K562 (cell line): Measurements from ENCODE around the gene TECTA. TPM values are rescaled to one million over a fixed set of nuclear protein-coding genes. Genes with fewer than 3 reads are reported as not detected.

ENCODE experiments used
- MYBL2 ChIP-seq, 2 experiments: fragments of 450-650 bp in 1 of 2; sonication (generic) in 1 of 2; formaldehyde crosslinking in 1 of 2; IDR thresholded peaks; 2 replicates each; pipeline versions ENCODE4 v1.6.1 to v1.8.1; 2017 to 2022; ENCODE audit warnings: borderline replicate concordance in 1 of 2, inconsistent platforms in 1 of 2, low read depth in 1 of 2, mild to moderate bottlenecking in 1 of 2, missing genetic modification reagents in 1 of 2, moderate library complexity in 1 of 2
- POU5F1 ChIP-seq: fragments of 150-350 bp; IDR thresholded peaks from 2 replicates; pipeline ENCODE4 v1.6.1; 2014; ENCODE audit warnings: borderline replicate concordance, low read length, low read depth, mild to moderate bottlenecking; ENCODE audit not compliant: partially characterized antibody
- RFX7 ChIP-seq: fragments of 250-450 bp; sonication (Bioruptor Pico); IDR thresholded peaks from 2 replicates; pipeline ENCODE4 v1.5.1; 2021; ENCODE audit warnings: mild to moderate bottlenecking
- ZNF23 ChIP-seq: fragments of 250-450 bp; sonication (Bioruptor Pico); IDR thresholded peaks from 2 replicates; pipeline ENCODE4 v1.4.0; 2020; ENCODE audit warnings: mild to moderate bottlenecking
- ZNF311 ChIP-seq: fragments of 250-450 bp; sonication (Bioruptor Pico); IDR thresholded peaks from 2 replicates; pipeline ENCODE4 v1.4.0; 2020; ENCODE audit warnings: mild to moderate bottlenecking, moderate library complexity
- polyA plus RNA-seq, 8 experiments: library from polyadenylated mRNA; depleted of rRNA in 4 of 8; stranded (reverse) in 5 of 8; unstranded in 3 of 8; fragments of >200 nt; fragmentation: Nextera tagmentation in 2 of 8; fragmentation: Illumina TruSeq in 1 of 8; extraction: Ambion mirVana in 2 of 8; extraction: Trizol in 1 of 8; gene quantifications; 2 replicates each; pipeline versions ENCODE4 v1.2.1 to v1.2.3, GENCODE V29; 2011 to 2014; ENCODE audit warnings: inconsistent platforms in 1 of 8, missing spikeins in 1 of 8
- total RNA-seq, 7 experiments: library from RNA; depleted of rRNA in 6 of 7; stranded (reverse); fragments of >200 nt in 6 of 7; fragmentation: Illumina TruSeq in 2 of 7; extraction: Trizol in 2 of 7; gene quantifications; 2 replicates each; pipeline versions ENCODE4 v1.2.1 to v1.2.3, GENCODE V29; 2011 to 2021; ENCODE audit warnings: low replicate concordance in 1 of 7
- TF ChIP-seq, protein P1 (sequence below): fragments of 450-650 bp; IDR thresholded peaks from 2 replicates; pipeline ENCODE4 v1.6.1; 2016; ENCODE audit warnings: mild to moderate bottlenecking
- TF ChIP-seq, protein P2 (sequence below), 2 experiments: fragments of 450-650 bp in 1 of 2; sonication (generic) in 1 of 2; formaldehyde crosslinking; conservative IDR thresholded peaks; 2 replicates each; pipeline versions ENCODE4 v1.4.0 to v1.8.1; 2020 to 2022; ENCODE audit warnings: mild to moderate bottlenecking in 1 of 2, missing genetic modification reagents in 1 of 2
- TF ChIP-seq, protein P3 (sequence below): sonication (generic); formaldehyde crosslinking; IDR thresholded peaks from 2 replicates; pipeline ENCODE4 v1.9.0; 2022; ENCODE audit warnings: mild to moderate bottlenecking, missing genetic modification reagents

Gene TECTA
- total and polyA plus RNA-seq, 9 of the 15 experiments (the other 6 are each of a cell fraction or from before 2014, with no cell fraction given) = under 0.01 to 0.04 (median 0.03) TPM; not detected in 5

DNA sequence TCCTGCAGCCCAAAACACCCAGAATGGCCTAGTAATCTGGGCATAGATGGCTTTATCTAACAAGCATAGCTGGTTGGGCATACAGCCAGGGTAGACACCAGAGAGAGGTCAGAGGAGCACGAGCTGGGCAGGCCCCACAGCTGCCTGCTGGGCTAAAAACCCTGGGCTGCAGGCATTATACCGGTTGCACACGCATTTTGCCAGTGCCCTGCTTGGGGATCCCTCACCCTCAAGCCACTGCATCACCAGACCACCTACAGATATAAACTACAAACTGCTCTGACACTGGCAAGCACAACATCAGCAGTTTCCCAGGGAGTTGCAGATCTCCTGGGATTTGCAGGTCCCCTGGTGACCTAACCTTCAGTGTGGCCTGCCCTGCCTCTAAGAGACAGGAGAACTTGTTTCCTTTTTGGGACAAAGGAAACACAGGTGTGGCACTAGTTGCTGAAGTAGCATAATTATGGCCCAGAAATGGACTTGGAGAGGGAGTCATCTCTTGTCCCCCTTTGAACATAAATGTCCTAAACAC, 112.4 kb downstream of the TECTA start (continued):
- TF ChIP-seq, protein P1, sequence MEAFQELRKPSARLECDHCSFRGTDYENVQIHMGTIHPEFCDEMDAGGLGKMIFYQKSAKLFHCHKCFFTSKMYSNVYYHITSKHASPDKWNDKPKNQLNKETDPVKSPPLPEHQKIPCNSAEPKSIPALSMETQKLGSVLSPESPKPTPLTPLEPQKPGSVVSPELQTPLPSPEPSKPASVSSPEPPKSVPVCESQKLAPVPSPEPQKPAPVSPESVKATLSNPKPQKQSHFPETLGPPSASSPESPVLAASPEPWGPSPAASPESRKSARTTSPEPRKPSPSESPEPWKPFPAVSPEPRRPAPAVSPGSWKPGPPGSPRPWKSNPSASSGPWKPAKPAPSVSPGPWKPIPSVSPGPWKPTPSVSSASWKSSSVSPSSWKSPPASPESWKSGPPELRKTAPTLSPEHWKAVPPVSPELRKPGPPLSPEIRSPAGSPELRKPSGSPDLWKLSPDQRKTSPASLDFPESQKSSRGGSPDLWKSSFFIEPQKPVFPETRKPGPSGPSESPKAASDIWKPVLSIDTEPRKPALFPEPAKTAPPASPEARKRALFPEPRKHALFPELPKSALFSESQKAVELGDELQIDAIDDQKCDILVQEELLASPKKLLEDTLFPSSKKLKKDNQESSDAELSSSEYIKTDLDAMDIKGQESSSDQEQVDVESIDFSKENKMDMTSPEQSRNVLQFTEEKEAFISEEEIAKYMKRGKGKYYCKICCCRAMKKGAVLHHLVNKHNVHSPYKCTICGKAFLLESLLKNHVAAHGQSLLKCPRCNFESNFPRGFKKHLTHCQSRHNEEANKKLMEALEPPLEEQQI = no peak
- TF ChIP-seq ZNF23 (CRISPR knock-in tag) = no peak
- TF ChIP-seq, protein P2, sequence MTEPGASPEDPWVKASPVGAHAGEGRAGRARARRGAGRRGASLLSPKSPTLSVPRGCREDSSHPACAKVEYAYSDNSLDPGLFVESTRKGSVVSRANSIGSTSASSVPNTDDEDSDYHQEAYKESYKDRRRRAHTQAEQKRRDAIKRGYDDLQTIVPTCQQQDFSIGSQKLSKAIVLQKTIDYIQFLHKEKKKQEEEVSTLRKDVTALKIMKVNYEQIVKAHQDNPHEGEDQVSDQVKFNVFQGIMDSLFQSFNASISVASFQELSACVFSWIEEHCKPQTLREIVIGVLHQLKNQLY (CRISPR knock-in tag; conservative IDR thresholded peaks at IDR 0.05) = no peak
- TF ChIP-seq POU5F1 = no peak
- no peak for TF ChIP-seq RFX7 (CRISPR knock-in tag)
- TF ChIP-seq MYBL2 (IDR thresholded peaks at IDR 0.05; ENCODE audit: low read depth) = no peak
- TF ChIP-seq MYBL2 (CRISPR knock-in tag; IDR thresholded peaks at IDR 0.05; ENCODE audit: borderline replicate concordance) = no peak
- TF ChIP-seq ZNF311 (CRISPR knock-in tag) = no peak
- TF ChIP-seq, protein P3, sequence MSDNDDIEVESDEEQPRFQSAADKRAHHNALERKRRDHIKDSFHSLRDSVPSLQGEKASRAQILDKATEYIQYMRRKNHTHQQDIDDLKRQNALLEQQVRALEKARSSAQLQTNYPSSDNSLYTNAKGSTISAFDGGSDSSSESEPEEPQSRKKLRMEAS (CRISPR knock-in tag) = no peak
